Measurements from ENCODE around the gene CIBAR2.

Gene CIBAR2

DNA sequence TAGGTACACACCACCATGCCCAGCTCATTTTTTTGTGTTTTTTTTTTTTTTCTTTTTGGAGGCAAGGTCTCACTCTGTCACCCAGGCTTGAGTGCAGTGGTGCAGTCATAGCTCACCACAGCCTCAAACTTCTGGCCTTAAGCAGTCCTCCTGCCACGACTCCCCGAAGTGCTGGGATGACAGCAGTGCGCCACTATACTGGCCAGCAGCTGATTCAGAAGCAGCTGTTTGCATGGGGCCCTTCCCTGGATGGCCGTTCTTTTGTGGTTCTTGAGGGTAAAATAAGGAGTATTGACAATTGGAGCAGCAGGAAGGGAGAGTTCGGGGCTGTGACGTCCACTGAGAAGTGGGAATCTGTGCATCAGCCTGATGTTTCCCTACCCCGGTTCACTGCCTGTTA lies 43.1 kb downstream of the CIBAR2 start:
- no peak for TF ChIP-seq TAF1 (IDR thresholded peaks at IDR 0.05; ENCODE audit: borderline replicate concordance, insufficient read depth, low read length)
- TF ChIP-seq POLR2AphosphoS5 (IDR thresholded peaks at IDR 0.05; ENCODE audit: low read depth, low read length): no peak
- TF ChIP-seq SIN3A (IDR thresholded peaks at IDR 0.05; ENCODE audit: borderline replicate concordance, insufficient read depth, low read length): no peak
- TF ChIP-seq, protein P1, sequence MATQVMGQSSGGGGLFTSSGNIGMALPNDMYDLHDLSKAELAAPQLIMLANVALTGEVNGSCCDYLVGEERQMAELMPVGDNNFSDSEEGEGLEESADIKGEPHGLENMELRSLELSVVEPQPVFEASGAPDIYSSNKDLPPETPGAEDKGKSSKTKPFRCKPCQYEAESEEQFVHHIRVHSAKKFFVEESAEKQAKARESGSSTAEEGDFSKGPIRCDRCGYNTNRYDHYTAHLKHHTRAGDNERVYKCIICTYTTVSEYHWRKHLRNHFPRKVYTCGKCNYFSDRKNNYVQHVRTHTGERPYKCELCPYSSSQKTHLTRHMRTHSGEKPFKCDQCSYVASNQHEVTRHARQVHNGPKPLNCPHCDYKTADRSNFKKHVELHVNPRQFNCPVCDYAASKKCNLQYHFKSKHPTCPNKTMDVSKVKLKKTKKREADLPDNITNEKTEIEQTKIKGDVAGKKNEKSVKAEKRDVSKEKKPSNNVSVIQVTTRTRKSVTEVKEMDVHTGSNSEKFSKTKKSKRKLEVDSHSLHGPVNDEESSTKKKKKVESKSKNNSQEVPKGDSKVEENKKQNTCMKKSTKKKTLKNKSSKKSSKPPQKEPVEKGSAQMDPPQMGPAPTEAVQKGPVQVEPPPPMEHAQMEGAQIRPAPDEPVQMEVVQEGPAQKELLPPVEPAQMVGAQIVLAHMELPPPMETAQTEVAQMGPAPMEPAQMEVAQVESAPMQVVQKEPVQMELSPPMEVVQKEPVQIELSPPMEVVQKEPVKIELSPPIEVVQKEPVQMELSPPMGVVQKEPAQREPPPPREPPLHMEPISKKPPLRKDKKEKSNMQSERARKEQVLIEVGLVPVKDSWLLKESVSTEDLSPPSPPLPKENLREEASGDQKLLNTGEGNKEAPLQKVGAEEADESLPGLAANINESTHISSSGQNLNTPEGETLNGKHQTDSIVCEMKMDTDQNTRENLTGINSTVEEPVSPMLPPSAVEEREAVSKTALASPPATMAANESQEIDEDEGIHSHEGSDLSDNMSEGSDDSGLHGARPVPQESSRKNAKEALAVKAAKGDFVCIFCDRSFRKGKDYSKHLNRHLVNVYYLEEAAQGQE (IDR thresholded peaks at IDR 0.05; ENCODE audit: insufficient read depth in 1 of 2, low read depth in 2 of 2, low read length in 2 of 2): no peak
- TF ChIP-seq FOXP2 (optimal IDR thresholded peaks at IDR 0.05; ENCODE audit: borderline replicate concordance, extremely low read depth, extremely low read length, insufficient read depth): no peak

DNA sequence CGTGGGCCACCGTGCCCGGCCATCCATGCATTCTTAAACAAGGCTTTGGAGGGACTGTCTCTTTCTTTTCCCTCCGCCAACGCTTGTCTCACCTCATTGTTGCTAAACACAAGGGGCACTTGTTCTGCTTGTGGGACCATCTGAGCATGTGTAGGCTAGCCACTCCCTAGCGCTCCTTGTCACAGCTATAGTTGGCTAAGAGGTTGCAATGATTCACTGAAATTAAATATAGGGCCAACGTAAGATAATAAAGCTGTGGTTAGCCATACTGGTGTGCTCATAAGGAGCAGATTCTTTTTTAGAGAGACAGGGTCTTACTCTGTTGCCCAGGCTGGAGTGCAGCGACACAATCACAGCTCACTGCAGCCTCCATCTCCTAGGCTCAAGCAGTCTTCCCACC lies 43.5 kb downstream of the CIBAR2 start:
- TF ChIP-seq TAF1 (IDR thresholded peaks at IDR 0.05; ENCODE audit: borderline replicate concordance, insufficient read depth, low read length) (no peak), POLR2AphosphoS5 (IDR thresholded peaks at IDR 0.05; ENCODE audit: low read depth, low read length) (no peak), SIN3A (IDR thresholded peaks at IDR 0.05; ENCODE audit: borderline replicate concordance, insufficient read depth, low read length) (no peak), FOXP2 (optimal IDR thresholded peaks at IDR 0.05; ENCODE audit: borderline replicate concordance, extremely low read depth, extremely low read length, insufficient read depth) (no peak)
- TF ChIP-seq, protein P1 (IDR thresholded peaks at IDR 0.05; ENCODE audit: insufficient read depth in 1 of 2, low read depth in 2 of 2, low read length in 2 of 2): no peak

DNA sequence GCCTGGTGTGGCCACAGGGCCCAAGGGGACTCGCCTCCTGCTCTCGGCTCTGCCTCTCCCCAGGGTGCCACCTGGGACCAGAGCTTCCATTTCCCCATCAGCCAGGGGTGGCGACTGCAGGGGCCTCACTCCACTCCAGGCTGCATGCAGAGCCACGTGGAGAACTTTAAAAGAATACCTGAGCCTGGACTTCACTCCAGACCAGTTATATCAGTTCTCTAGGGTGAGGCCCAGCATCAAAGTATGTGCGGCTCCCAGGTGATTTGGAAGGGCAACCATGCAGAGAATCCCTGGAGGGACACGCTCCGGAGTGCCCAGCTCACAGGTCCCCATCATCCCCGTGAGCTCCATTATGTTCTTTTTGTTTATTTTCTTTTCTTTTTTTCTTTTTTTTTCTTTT lies 44.8 kb downstream of the CIBAR2 start:
- TF ChIP-seq POLR2AphosphoS5 (IDR thresholded peaks at IDR 0.05; ENCODE audit: low read depth, low read length) (no peak), TAF1 (IDR thresholded peaks at IDR 0.05; ENCODE audit: borderline replicate concordance, insufficient read depth, low read length) (no peak), SIN3A (IDR thresholded peaks at IDR 0.05; ENCODE audit: borderline replicate concordance, insufficient read depth, low read length) (no peak), FOXP2 (optimal IDR thresholded peaks at IDR 0.05; ENCODE audit: borderline replicate concordance, extremely low read depth, extremely low read length, insufficient read depth) (no peak)
- TF ChIP-seq, protein P1 (IDR thresholded peaks at IDR 0.05; ENCODE audit: insufficient read depth in 1 of 2, low read depth in 2 of 2, low read length in 2 of 2): no peak

DNA sequence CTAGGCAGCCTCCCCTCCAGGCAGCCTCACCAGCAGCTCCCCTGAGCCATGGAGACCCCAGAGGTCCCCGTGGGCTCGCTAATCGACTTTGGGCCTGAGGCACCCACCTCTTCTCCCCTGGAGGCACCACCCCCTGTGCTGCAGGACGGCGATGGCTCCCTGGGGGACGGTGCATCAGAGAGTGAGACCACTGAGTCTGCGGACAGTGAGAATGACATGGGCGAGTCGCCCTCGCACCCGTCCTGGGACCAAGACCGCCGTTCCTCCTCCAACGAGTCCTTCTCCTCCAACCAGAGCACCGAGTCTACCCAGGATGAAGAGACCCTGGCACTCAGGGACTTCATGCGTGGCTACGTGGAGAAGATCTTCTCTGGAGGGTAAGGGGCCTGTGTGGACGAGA lies 45.2 kb downstream of the CIBAR2 start:
- TF ChIP-seq TAF1 (IDR thresholded peaks at IDR 0.05; ENCODE audit: borderline replicate concordance, insufficient read depth, low read length) (no peak), FOXP2 (optimal IDR thresholded peaks at IDR 0.05; ENCODE audit: borderline replicate concordance, extremely low read depth, extremely low read length, insufficient read depth) (no peak), SIN3A (IDR thresholded peaks at IDR 0.05; ENCODE audit: borderline replicate concordance, insufficient read depth, low read length) (no peak), POLR2AphosphoS5 (IDR thresholded peaks at IDR 0.05; ENCODE audit: low read depth, low read length) (no peak)
- TF ChIP-seq, protein P1 (IDR thresholded peaks at IDR 0.05; ENCODE audit: insufficient read depth in 1 of 2, low read depth in 2 of 2, low read length in 2 of 2): no peak
